Measurements from ENCODE around the gene MRPS16.

GRCh38 chr10:73246646-73247508 is 5.6 kb downstream of the MRPS16 start, which contains the start of gene DNAJC9:
- TF ChIP-seq POLR2A (IDR thresholded peaks at IDR 0.05) (peak; percentile 76 to 81), CTCF (IDR thresholded peaks at IDR 0.05) (peak in 1 of 4 experiments; percentile 30), POLR2AphosphoS5 (IDR thresholded peaks at IDR 0.05) (peak; percentile 90)

Data from gastroesophageal sphincter (tissue), 3 donors.